ENCODE data around the gene SLC25A42.

Gene SLC25A42

GRCh38 chr19:19111136-19111835 is 47.5 kb downstream of the SLC25A42 start:
- Histone ChIP-seq H3K4me3 (replicated peaks; ENCODE audit: insufficient read depth, low read length) (no peak overlapping the region), H3K27me3 (ENCODE audit: insufficient read depth, poor library complexity, severe bottlenecking) (peaks cover 6% of the 10 kb centered on the region), H3K27ac (replicated peaks) (no peak overlapping the region)
- no peak for DNase-seq (ENCODE audit: low read depth in 1 of 2, low spot score in 1 of 2)
- TF ChIP-seq, protein P1, sequence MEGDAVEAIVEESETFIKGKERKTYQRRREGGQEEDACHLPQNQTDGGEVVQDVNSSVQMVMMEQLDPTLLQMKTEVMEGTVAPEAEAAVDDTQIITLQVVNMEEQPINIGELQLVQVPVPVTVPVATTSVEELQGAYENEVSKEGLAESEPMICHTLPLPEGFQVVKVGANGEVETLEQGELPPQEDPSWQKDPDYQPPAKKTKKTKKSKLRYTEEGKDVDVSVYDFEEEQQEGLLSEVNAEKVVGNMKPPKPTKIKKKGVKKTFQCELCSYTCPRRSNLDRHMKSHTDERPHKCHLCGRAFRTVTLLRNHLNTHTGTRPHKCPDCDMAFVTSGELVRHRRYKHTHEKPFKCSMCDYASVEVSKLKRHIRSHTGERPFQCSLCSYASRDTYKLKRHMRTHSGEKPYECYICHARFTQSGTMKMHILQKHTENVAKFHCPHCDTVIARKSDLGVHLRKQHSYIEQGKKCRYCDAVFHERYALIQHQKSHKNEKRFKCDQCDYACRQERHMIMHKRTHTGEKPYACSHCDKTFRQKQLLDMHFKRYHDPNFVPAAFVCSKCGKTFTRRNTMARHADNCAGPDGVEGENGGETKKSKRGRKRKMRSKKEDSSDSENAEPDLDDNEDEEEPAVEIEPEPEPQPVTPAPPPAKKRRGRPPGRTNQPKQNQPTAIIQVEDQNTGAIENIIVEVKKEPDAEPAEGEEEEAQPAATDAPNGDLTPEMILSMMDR (IDR thresholded peaks at IDR 0.05; ENCODE audit: insufficient read depth, low read length), result no peak
- TF ChIP-seq POLR2AphosphoS5 (IDR thresholded peaks at IDR 0.05; ENCODE audit: low read depth) (no peak), REST (IDR thresholded peaks at IDR 0.05; ENCODE audit: insufficient replicate concordance, low read depth) (no peak), SPI1 (IDR thresholded peaks at IDR 0.05; ENCODE audit: borderline replicate concordance, low read depth) (no peak), GABPA (IDR thresholded peaks at IDR 0.05; ENCODE audit: low read depth) (no peak)

GRCh38 chr19:19111967-19112580 is 48.3 kb downstream of the SLC25A42 start:
- TF ChIP-seq POLR2AphosphoS5 (IDR thresholded peaks at IDR 0.05; ENCODE audit: low read depth), result no peak
- TF ChIP-seq, protein P1 (IDR thresholded peaks at IDR 0.05; ENCODE audit: insufficient read depth, low read length), result no peak
- TF ChIP-seq REST (IDR thresholded peaks at IDR 0.05; ENCODE audit: insufficient replicate concordance, low read depth), result no peak
- no peak for TF ChIP-seq GABPA (IDR thresholded peaks at IDR 0.05; ENCODE audit: low read depth)
- TF ChIP-seq SPI1 (IDR thresholded peaks at IDR 0.05; ENCODE audit: borderline replicate concordance, low read depth), result no peak
- Histone ChIP-seq H3K27me3 (ENCODE audit: insufficient read depth, poor library complexity, severe bottlenecking) (peaks cover 6% of the 10 kb centered on the region), H3K4me3 (replicated peaks; ENCODE audit: insufficient read depth, low read length) (no peak overlapping the region), H3K27ac (replicated peaks) (no peak overlapping the region)
- DNase-seq (ENCODE audit: low read depth in 1 of 2, low spot score in 1 of 2), result no peak

GRCh38 chr19:19113040-19113626 is 49.3 kb downstream of the SLC25A42 start:
- H3K27me3 ChIP-seq (ENCODE audit: insufficient read depth, poor library complexity, severe bottlenecking), result peaks cover 6% of the 10 kb centered on the region
- DNase-seq (ENCODE audit: low read depth in 1 of 2, low spot score in 1 of 2), result peak in 1 of 2 experiments; percentile 16
- H3K27ac ChIP-seq (replicated peaks), result no peak overlapping the region
- TF ChIP-seq, protein P1 (IDR thresholded peaks at IDR 0.05; ENCODE audit: insufficient read depth, low read length), result no peak
- TF ChIP-seq REST (IDR thresholded peaks at IDR 0.05; ENCODE audit: insufficient replicate concordance, low read depth) (no peak), POLR2AphosphoS5 (IDR thresholded peaks at IDR 0.05; ENCODE audit: low read depth) (no peak)
- H3K4me3 ChIP-seq (replicated peaks; ENCODE audit: insufficient read depth, low read length), result no peak overlapping the region

Measured in HL-60 (cell line).